ENCODE measurements around the gene GMDS.

- TF ChIP-seq CTCF (conservative IDR thresholded peaks at IDR 0.05 in 1 of 2, IDR thresholded peaks at IDR 0.05 in 1 of 2; ENCODE audit: low read depth in 1 of 2, low read length in 2 of 2) (no peak), EZH2 (IDR thresholded peaks at IDR 0.05; ENCODE audit: low read length, missing control alignments) (no peak)
Measured at GRCh38 chr6:1586861-1587450, 658.4 kb downstream of the GMDS start.

Data from fibroblast of lung (primary cell).